ENCODE results near the gene COL1A1. TPM values are rescaled to one million over a fixed set of nuclear protein-coding genes. Genes with fewer than 3 reads are reported as not detected.

The COL1A1 gene
- total RNA-seq, 6 donors from 2014 or later: 15.4 to 555 (median 117) TPM

DNA sequence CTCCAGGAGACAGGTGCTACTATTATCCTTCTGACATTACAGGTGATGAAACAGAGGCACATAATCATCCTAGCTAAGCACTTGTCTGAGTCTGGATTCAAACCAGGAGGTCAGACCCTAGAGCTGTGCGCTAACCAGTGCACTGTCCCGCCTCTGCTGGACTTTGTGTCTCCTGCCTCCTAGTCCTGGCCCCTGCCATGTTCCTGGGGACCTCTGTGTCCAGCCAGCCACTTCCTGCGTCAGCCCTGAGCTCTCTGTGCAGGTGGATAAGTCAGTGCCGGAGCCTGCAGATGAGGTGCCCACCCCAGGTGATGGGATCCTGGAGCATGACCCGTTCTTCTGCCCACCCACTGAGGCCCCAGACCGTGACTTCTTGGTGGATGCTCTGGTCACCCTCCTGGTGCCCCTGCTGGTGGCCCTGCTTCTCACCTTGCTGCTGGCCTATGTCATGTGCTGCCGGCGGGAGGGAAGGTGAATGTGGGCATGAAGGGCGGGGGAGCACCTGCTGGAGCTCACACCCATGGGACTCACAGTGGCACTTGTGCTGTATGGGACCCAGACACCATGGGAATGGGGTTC, 31.5 kb downstream of the COL1A1 start:
- TF ChIP-seq POLR2A (IDR thresholded peaks at IDR 0.05) (no peak), POLR2AphosphoS5 (IDR thresholded peaks at IDR 0.05) (no peak), EP300 (IDR thresholded peaks at IDR 0.05) (no peak)
- TF ChIP-seq, protein P1, sequence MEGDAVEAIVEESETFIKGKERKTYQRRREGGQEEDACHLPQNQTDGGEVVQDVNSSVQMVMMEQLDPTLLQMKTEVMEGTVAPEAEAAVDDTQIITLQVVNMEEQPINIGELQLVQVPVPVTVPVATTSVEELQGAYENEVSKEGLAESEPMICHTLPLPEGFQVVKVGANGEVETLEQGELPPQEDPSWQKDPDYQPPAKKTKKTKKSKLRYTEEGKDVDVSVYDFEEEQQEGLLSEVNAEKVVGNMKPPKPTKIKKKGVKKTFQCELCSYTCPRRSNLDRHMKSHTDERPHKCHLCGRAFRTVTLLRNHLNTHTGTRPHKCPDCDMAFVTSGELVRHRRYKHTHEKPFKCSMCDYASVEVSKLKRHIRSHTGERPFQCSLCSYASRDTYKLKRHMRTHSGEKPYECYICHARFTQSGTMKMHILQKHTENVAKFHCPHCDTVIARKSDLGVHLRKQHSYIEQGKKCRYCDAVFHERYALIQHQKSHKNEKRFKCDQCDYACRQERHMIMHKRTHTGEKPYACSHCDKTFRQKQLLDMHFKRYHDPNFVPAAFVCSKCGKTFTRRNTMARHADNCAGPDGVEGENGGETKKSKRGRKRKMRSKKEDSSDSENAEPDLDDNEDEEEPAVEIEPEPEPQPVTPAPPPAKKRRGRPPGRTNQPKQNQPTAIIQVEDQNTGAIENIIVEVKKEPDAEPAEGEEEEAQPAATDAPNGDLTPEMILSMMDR (IDR thresholded peaks at IDR 0.05): no peak
- Histone ChIP-seq H3K4me3 (no peak overlapping the region), H3K36me3 (no peaks in the 10 kb centered on the region), H3K4me1 (peaks cover 0 to 11% (median 0%) of the 10 kb centered on the region in 4 donors), H3K27me3 (no peaks in the 10 kb centered on the region), H3K27ac (no peak overlapping the region), H3K9me3 (no peaks in the 10 kb centered on the region)
- ATAC-seq (ENCODE audit: low FRiP score in 2 of 2) (no peak), DNase-seq (no peak)
- WGBS, 2 donors: 80 to 96% methylated on average over 1 to 9 of the region's 9 CpGs

DNA sequence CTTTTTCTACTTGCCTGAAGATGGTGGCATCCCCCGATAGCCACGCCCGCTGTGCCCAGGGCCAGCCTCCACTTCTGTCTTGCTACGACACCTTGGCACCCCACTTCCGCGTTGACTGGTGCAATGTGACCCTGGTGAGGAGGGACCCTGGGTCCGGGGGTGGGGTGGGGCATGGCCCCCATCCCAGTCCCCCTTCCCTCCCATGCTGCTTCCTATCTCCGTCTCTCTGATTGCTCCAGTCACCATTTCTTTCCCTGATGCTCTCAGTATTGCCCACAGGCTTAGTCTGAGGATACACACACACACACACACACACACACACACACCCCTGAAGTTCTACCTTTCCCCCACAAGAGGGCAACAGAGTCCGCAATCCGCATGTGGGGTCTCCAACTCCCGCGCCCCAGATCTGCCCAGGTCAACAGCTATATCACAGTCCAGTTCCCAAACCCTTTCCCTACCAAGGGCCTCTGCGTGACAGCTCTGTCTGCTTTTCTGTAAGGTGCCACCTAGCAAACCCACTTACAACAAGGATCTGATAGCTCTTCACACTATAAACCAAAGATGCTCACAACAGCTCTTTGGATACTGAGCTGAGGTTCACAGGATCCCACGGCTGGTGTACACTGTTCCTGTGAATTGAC, 32.2 kb downstream of the COL1A1 start:
- Histone ChIP-seq H3K4me1 (peaks cover 0 to 11% (median 0%) of the 10 kb centered on the region in 4 donors), H3K9me3 (no peaks in the 10 kb centered on the region), H3K27ac (no peak overlapping the region), H3K4me3 (no peak overlapping the region), H3K27me3 (no peaks in the 10 kb centered on the region), H3K36me3 (no peaks in the 10 kb centered on the region)
- peak; percentile 71 to 79 for ATAC-seq (ENCODE audit: low FRiP score in 2 of 2)
- no peak for DNase-seq
- WGBS, 2 donors: 30 to 36% methylated on average over 14 of the region's 14 CpGs
- TF ChIP-seq EP300 (IDR thresholded peaks at IDR 0.05) (no peak), POLR2AphosphoS5 (IDR thresholded peaks at IDR 0.05) (no peak), POLR2A (IDR thresholded peaks at IDR 0.05) (no peak)
- TF ChIP-seq, protein P1 (IDR thresholded peaks at IDR 0.05): peak; percentile 48 to 90 (median 80)

DNA sequence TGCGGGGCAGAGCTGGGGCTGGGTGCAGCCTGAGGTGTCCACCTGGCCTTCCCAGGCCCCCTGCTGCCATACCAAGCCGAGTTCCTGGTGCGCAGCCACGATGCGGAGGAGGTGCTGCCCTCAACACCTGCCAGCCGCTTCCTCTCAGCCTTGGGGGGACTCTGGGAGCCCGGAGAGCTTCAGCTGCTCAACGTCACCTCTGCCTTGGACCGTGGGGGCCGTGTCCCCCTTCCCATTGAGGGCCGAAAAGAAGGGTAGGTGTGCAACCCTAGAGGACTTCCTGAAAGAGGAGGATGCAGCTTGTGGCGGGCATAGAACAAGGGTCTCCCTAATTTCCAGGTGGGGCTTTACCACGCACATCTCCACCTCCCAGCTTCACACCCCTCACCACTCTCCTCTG, 33.1 kb downstream of the COL1A1 start:
- peaks cover 0 to 3% (median 0%) of the 10 kb centered on the region in 4 donors for H3K4me1 ChIP-seq
- no peak overlapping the region for H3K27ac ChIP-seq
- H3K9me3 ChIP-seq: no peaks in the 10 kb centered on the region
- DNase-seq: no peak
- H3K27me3 ChIP-seq: no peaks in the 10 kb centered on the region
- ATAC-seq (ENCODE audit: low FRiP score in 2 of 2): no peak
- no peaks in the 10 kb centered on the region for H3K36me3 ChIP-seq
- TF ChIP-seq POLR2AphosphoS5 (IDR thresholded peaks at IDR 0.05): no peak
- no peak for TF ChIP-seq EP300 (IDR thresholded peaks at IDR 0.05)
- no peak for TF ChIP-seq POLR2A (IDR thresholded peaks at IDR 0.05)
- WGBS, 2 donors: 78 to 88% methylated on average over 9 to 13 of the region's 13 CpGs
- H3K4me3 ChIP-seq: no peak overlapping the region

DNA sequence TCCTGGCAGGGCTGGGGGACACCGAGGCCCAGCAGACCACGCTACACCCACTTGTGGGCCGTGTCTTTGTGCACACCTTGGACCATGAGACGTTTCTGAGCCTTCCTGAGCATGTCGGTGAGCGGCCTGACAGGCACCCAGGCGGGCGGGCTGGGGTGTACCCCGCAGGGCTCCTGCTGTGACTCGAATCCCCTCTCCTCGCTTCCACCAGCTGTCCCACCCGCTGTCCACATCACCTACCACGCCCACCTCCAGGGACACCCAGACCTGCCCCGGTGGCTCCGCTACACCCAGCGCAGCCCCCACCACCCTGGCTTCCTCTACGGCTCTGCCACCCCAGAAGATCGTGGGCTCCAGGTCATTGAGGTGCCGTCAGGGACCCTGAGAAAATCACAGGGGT, 34.1 kb downstream of the COL1A1 start:
- TF ChIP-seq EP300 (IDR thresholded peaks at IDR 0.05) (no peak), POLR2A (IDR thresholded peaks at IDR 0.05) (no peak), POLR2AphosphoS5 (IDR thresholded peaks at IDR 0.05) (no peak)
- TF ChIP-seq, protein P1 (IDR thresholded peaks at IDR 0.05): no peak
- Histone ChIP-seq H3K27me3 (no peaks in the 10 kb centered on the region), H3K36me3 (no peaks in the 10 kb centered on the region), H3K4me1 (peaks cover 0 to 3% (median 0%) of the 10 kb centered on the region in 4 donors), H3K4me3 (no peak overlapping the region), H3K27ac (no peak overlapping the region), H3K9me3 (no peaks in the 10 kb centered on the region)
- no peak for ATAC-seq (ENCODE audit: low FRiP score in 2 of 2)
- DNase-seq: no peak
- WGBS, 2 donors: 87 to 88% methylated on average over 17 to 19 of the region's 19 CpGs

DNA sequence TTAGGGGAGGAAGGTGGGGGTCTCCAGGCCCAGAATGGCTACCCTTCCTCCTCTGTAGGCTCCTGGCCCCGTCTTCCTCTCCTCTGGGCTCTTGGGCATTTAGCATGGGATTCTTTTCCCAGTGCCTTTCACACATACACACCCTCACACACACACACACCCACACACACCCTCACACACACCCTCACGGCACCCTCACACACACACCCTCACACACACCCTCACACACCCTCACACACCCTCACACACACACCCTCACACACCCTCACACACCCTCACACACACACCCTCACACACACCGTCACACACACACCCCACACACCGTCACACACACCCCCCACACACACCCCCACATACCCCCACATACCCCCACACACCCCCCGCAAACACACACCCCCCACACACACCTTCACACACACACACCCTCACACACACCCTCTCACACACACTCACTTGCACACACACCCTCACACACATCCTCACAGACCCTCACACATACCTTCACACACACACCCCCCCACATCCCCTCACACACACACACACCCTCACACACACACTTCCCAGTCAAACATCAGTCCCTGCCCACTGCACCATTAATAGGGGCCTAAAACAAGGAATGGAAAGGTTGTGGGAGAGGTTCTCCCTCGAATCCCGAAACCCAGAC, 34.8 kb downstream of the COL1A1 start:
- ATAC-seq (ENCODE audit: low FRiP score in 2 of 2) (no peak), DNase-seq (no peak)
- Histone ChIP-seq H3K9me3 (no peaks in the 10 kb centered on the region), H3K27me3 (no peaks in the 10 kb centered on the region), H3K4me3 (peak overlapping the region in 3 of 4 donors; percentile 10 to 36 (median 20)), H3K4me1 (peaks cover 3 to 8% (median 4%) of the 10 kb centered on the region in 4 donors), H3K27ac (peak overlapping the region in 1 of 4 donors; percentile 74), H3K36me3 (no peaks in the 10 kb centered on the region)
- TF ChIP-seq, protein P1 (IDR thresholded peaks at IDR 0.05): no peak
- no peak for TF ChIP-seq EP300 (IDR thresholded peaks at IDR 0.05)
- no peak for TF ChIP-seq POLR2AphosphoS5 (IDR thresholded peaks at IDR 0.05)
- TF ChIP-seq POLR2A (IDR thresholded peaks at IDR 0.05): no peak
- WGBS, 2 donors: 65 to 81% methylated on average over 6 to 7 of the region's 7 CpGs
